Measurements from ENCODE around the gene EZR. TPM values are rescaled to one million over a fixed set of nuclear protein-coding genes. Genes with fewer than 3 reads are reported as not detected.
"Not testable (repeated sequence)": the region's sequence is repeated elsewhere in the genome, so short reads cannot be mapped to it uniquely, and the experiment has no call there.

The EZR gene
- polyA plus RNA-seq, 3 donors = 68.1 to 95.8 (median 86.3) TPM

- Mint-ChIP-seq H3K36me3 (no peaks in the 10 kb centered on the region), H3K4me3 (peak overlapping the region; percentile 10 to 64), H3K27ac (peak overlapping the region in 1 of 7 donors; percentile 45), H3K27me3 (ENCODE audit: low read depth in 3 of 3) (peaks cover 0 to 7% (median 3%) of the 10 kb centered on the region in 3 donors), H3K4me1 (peaks cover 13% of the 10 kb centered on the region), H3K9me3 (no peaks in the 10 kb centered on the region)
- H3K36me3 ChIP-seq (replicated peaks in 1 of 2; ENCODE audit: control insufficient read depth in 1 of 2, insufficient read depth in 2 of 2, low read length in 2 of 2) = no peaks in the 10 kb centered on the region
- H2AFZ ChIP-seq (ENCODE audit: insufficient read depth, low read depth, low read length, poor library complexity, severe bottlenecking) = peak overlapping the region; percentile 9
- H3K4me3 ChIP-seq (replicated peaks in 1 of 3; ENCODE audit: low read depth in 2 of 3, low read length in 3 of 3) = no peak overlapping the region
- H4K20me1 ChIP-seq (ENCODE audit: insufficient read depth, low read length) = no peaks in the 10 kb centered on the region
- no peak for DNase-seq
- H3K79me2 ChIP-seq (ENCODE audit: insufficient read depth, low read length) = no peaks in the 10 kb centered on the region
- H3K4me1 ChIP-seq (ENCODE audit: control insufficient read depth in 1 of 2, insufficient read depth in 2 of 2, low read length in 2 of 2) = peaks cover 4 to 6% of the 10 kb centered on the region in 2 donors
- H3K27ac ChIP-seq (ENCODE audit: low read depth in 1 of 2, low read length in 2 of 2) = no peak overlapping the region
- WGBS (ENCODE audit: insufficient coverage) = 67% methylated on average over 18 of the region's 19 CpGs
- no peaks in the 10 kb centered on the region for H3K27me3 ChIP-seq (ENCODE audit: control insufficient read depth in 2 of 2, insufficient read depth in 2 of 2, low read length in 2 of 2)
- H3K9ac ChIP-seq (ENCODE audit: insufficient read depth, low read length, poor library complexity, severe bottlenecking) = no peak overlapping the region
- TF ChIP-seq CTCF (IDR thresholded peaks at IDR 0.05) = no peak
- intact Hi-C loops (cut with micrococcal nuclease) = no loop called here
- no peaks in the 10 kb centered on the region for H3K9me3 ChIP-seq (replicated peaks in 1 of 2; ENCODE audit: control insufficient read depth in 1 of 2, insufficient read depth in 1 of 2, low read length in 2 of 2)
- peak overlapping the region; percentile 20 for H3K4me2 ChIP-seq (replicated peaks; ENCODE audit: extremely low read depth, low read length, poor library complexity, severe bottlenecking)
These were observed 16.6 kb upstream of the EZR start for GRCh38 chr6:158835616-158836221.

GRCh38 chr6:158834675-158835385 lies 15.7 kb upstream of the EZR start:
- TF ChIP-seq CTCF (IDR thresholded peaks at IDR 0.05) = no peak
- no peak overlapping the region for H3K27ac ChIP-seq (ENCODE audit: low read depth in 1 of 2, low read length in 2 of 2)
- H3K36me3 ChIP-seq (replicated peaks in 1 of 2; ENCODE audit: control insufficient read depth in 1 of 2, insufficient read depth in 2 of 2, low read length in 2 of 2) = no peaks in the 10 kb centered on the region
- H3K36me3 Mint-ChIP-seq = no peaks in the 10 kb centered on the region
- no peak overlapping the region for H3K4me3 ChIP-seq (replicated peaks in 1 of 3; ENCODE audit: low read depth in 2 of 3, low read length in 3 of 3)
- no peak overlapping the region for H3K9ac ChIP-seq (ENCODE audit: insufficient read depth, low read length, poor library complexity, severe bottlenecking)
- WGBS (ENCODE audit: insufficient coverage) = 94% methylated on average over 9 of the region's 9 CpGs
- no peaks in the 10 kb centered on the region for H3K9me3 Mint-ChIP-seq
- H2AFZ ChIP-seq (ENCODE audit: insufficient read depth, low read depth, low read length, poor library complexity, severe bottlenecking) = peak overlapping the region; percentile 9
- peaks cover 0 to 7% (median 3%) of the 10 kb centered on the region in 3 donors for H3K27me3 Mint-ChIP-seq (ENCODE audit: low read depth in 3 of 3)
- H3K4me3 Mint-ChIP-seq = no peak overlapping the region
- no peaks in the 10 kb centered on the region for H4K20me1 ChIP-seq (ENCODE audit: insufficient read depth, low read length)
- intact Hi-C loops (cut with micrococcal nuclease) = no loop called here
- peaks cover 4 to 6% of the 10 kb centered on the region in 2 donors for H3K4me1 ChIP-seq (ENCODE audit: control insufficient read depth in 1 of 2, insufficient read depth in 2 of 2, low read length in 2 of 2)
- H3K27ac Mint-ChIP-seq = peak overlapping the region in 2 of 7 donors; percentile 3 to 66
- H3K4me1 Mint-ChIP-seq = peaks cover 13% of the 10 kb centered on the region
- H3K27me3 ChIP-seq (ENCODE audit: control insufficient read depth in 2 of 2, insufficient read depth in 2 of 2, low read length in 2 of 2) = no peaks in the 10 kb centered on the region
- H3K9me3 ChIP-seq (replicated peaks in 1 of 2; ENCODE audit: control insufficient read depth in 1 of 2, insufficient read depth in 1 of 2, low read length in 2 of 2) = no peaks in the 10 kb centered on the region
- peak overlapping the region; percentile 20 for H3K4me2 ChIP-seq (replicated peaks; ENCODE audit: extremely low read depth, low read length, poor library complexity, severe bottlenecking)
- DNase-seq = no peak
- H3K79me2 ChIP-seq (ENCODE audit: insufficient read depth, low read length) = no peaks in the 10 kb centered on the region

GRCh38 chr6:158832807-158833206 lies 13.6 kb upstream of the EZR start:
- not testable (repeated sequence) for H3K27ac ChIP-seq (ENCODE audit: low read depth in 1 of 2, low read length in 2 of 2); H2AFZ ChIP-seq (ENCODE audit: insufficient read depth, low read depth, low read length, poor library complexity, severe bottlenecking)

More at GRCh38 chr6:158832807-158833206, 13.6 kb upstream of the EZR start:
- intact Hi-C loops (cut with micrococcal nuclease); H3K4me2 ChIP-seq (replicated peaks; ENCODE audit: extremely low read depth, low read length, poor library complexity, severe bottlenecking); H3K36me3 Mint-ChIP-seq; H3K27me3 ChIP-seq (ENCODE audit: control insufficient read depth in 2 of 2, insufficient read depth in 2 of 2, low read length in 2 of 2); H3K79me2 ChIP-seq (ENCODE audit: insufficient read depth, low read length); H3K36me3 ChIP-seq (replicated peaks in 1 of 2; ENCODE audit: control insufficient read depth in 1 of 2, insufficient read depth in 2 of 2, low read length in 2 of 2); DNase-seq; H3K9me3 Mint-ChIP-seq; H3K27me3 Mint-ChIP-seq (ENCODE audit: low read depth in 3 of 3); H3K4me3 Mint-ChIP-seq; H4K20me1 ChIP-seq (ENCODE audit: insufficient read depth, low read length); H3K4me3 ChIP-seq (replicated peaks in 1 of 3; ENCODE audit: low read depth in 2 of 3, low read length in 3 of 3); H3K4me1 ChIP-seq (ENCODE audit: control insufficient read depth in 1 of 2, insufficient read depth in 2 of 2, low read length in 2 of 2); H3K9me3 ChIP-seq (replicated peaks in 1 of 2; ENCODE audit: control insufficient read depth in 1 of 2, insufficient read depth in 1 of 2, low read length in 2 of 2); H3K9ac ChIP-seq (ENCODE audit: insufficient read depth, low read length, poor library complexity, severe bottlenecking); H3K27ac Mint-ChIP-seq: not testable (repeated sequence)
- H3K4me1 Mint-ChIP-seq = peaks cover 13% of the 10 kb centered on the region
- 95% methylated on average over 6 of the region's 9 CpGs for WGBS (ENCODE audit: insufficient coverage)
